Left lung (tissue), 10 donors: ENCODE results near the gene FXR1. TPM values are rescaled to one million over a fixed set of nuclear protein-coding genes. Genes with fewer than 3 reads are reported as not detected.

Experiments
- ATAC-seq: fragments of 200-7000 bp; cut with Tn5 transposase; one replicate; pipeline ENCODE4 v1.9.1; 2020; ENCODE audit warnings: moderate library complexity
- DNase-seq, 4 donors: peaks; one replicate each; pipeline ENCODE4 v3.0.0-alpha.2; 2013 to 2020
- H3K27ac ChIP-seq, 2 donors: fragments of 200-600 bp; sonication (generic) in 1 of 2; one replicate each; pipeline versions ENCODE4 v1.5.0 to v1.8.0; 2020 to 2021
- H3K27me3 ChIP-seq, 2 donors: fragments of 200-600 bp; sonication (generic) in 1 of 2; one replicate each; pipeline versions ENCODE4 v1.5.0 to v1.8.0; 2020 to 2021
- H3K36me3 ChIP-seq, 2 donors: fragments of 200-600 bp; sonication (generic) in 1 of 2; one replicate each; pipeline versions ENCODE4 v1.5.0 to v1.8.0; 2020 to 2021
- H3K4me1 ChIP-seq, 2 donors: fragments of 200-600 bp; one replicate each; pipeline ENCODE4 v1.8.0; 2021
- H3K4me3 ChIP-seq, 2 donors: fragments of 200-600 bp; sonication (generic) in 1 of 2; one replicate each; pipeline versions ENCODE4 v1.5.0 to v1.8.0; 2020 to 2021; ENCODE audit warnings: mild to moderate bottlenecking in 1 of 2
- H3K9me3 ChIP-seq, 2 donors: fragments of 200-600 bp; sonication (generic) in 1 of 2; one replicate each; pipeline versions ENCODE4 v1.5.0 to v1.8.0; 2020 to 2021
- CTCF ChIP-seq, 2 donors: fragments of 200-600 bp; sonication (generic) in 1 of 2; IDR thresholded peaks; one replicate each; pipeline versions ENCODE4 v1.5.0 to v1.8.0; 2021; ENCODE audit warnings: antibody characterized with exemption in 2 of 2
- intact Hi-C, 2 donors: fragments of 100-400 bp; cut with DNase I; formaldehyde crosslinking; loops; one replicate each; pipeline versions ENCODE4 v1.11.2 to v1.14.2; 2022
- polyA plus RNA-seq, 6 donors: library from polyadenylated mRNA; unstranded; fragments of 120-200 nt; gene quantifications; one replicate each; pipeline ENCODE4 v1.2.1, GENCODE V29; 2013; ENCODE audit not compliant: insufficient read length in 6 of 6
- total RNA-seq, 2 donors: library from RNA; stranded (reverse); fragmentation: NEBNext Ultra II Directional; extraction: Animal tissue kit (Norgen Biotek cat#: 25700); gene quantifications; one replicate each; pipeline ENCODE4 v1.2.1, GENCODE V29; 2021
- donor health status: DM: no; HTN: yes; CAD: no.
- donor health status: DM: no; HTN: no; CAD: no.

Gene FXR1
- total and polyA plus RNA-seq, 8 donors: 100 to 249 (median 206) TPM

DNA sequence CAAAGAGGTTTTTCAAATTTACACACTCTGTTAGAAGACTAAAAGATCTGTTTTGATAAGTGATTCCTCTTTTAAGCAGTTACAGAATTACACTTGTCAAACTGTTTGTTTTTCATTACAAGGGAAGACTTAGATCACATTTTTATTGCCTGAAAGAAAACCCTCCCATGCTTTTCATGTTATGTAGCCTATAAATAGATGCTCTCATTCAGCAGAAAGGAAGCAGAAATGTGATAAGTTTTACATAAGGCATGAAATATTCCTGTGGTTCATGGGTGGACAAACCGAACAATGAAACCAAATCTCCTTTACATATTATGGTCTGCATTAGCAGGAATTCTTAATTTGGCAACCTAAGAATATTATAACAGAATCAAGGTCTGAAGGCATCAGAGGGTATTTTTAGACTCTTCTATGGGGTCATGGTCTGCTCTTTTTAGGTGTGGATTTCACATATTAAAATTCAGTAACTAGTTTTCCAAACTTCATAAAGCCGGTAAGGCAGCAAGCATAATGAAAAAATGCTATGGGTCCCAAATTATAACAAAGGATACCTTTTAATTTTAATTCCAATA, 37.3 kb upstream of the FXR1 start:
- no peak for ATAC-seq
- intact Hi-C loops: no loop called here
- no peaks in the 10 kb centered on the region for H3K4me1 ChIP-seq
- H3K27ac ChIP-seq: no peak overlapping the region
- no peaks in the 10 kb centered on the region for H3K9me3 ChIP-seq
- H3K27me3 ChIP-seq: peaks cover 0 to 10% of the 10 kb centered on the region in 2 donors
- TF ChIP-seq CTCF (IDR thresholded peaks at IDR 0.05): no peak
- H3K36me3 ChIP-seq: no peaks in the 10 kb centered on the region
- no peak overlapping the region for H3K4me3 ChIP-seq
- DNase-seq: no peak

DNA sequence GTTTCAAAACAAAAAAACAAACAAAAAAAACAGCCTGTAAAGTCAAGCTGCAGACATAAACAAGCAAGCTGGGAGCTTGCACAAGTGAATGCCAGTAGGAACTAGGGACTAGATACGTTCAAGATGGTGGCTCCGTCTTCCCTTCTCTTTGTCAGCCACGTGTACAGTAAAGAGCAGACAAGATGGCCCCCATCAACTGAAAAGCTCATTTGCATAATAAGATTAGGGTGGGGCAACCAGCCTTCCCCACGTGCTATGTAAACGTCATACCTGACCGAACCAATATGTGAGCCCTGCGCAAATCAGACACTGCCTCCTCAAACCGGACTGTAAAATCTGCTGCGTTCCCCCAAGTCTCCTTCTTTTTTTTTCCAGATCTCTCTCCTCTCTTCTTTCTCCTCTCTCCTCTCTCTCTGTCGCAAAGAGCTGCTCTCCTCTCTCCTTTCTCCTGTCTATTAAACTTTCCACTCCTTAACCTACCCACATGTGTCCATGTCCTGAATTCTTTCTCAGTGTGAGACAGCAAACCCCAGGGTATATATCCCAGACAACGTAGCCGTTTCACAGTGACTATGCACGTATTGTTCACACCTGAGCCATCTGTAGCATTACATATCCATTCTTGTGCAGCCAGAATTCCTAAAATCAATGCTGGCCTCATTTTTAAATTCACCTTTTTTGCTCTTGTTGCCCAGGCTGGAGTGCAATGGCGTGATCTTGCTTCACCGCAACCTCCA, 31.2 kb upstream of the FXR1 start:
- DNase-seq: no peak
- TF ChIP-seq CTCF (IDR thresholded peaks at IDR 0.05): no peak
- H3K4me1 ChIP-seq: no peaks in the 10 kb centered on the region
- H3K4me3 ChIP-seq: no peak overlapping the region
- H3K9me3 ChIP-seq: no peaks in the 10 kb centered on the region
- no peak overlapping the region for H3K27ac ChIP-seq
- no peak for ATAC-seq
- intact Hi-C loops: no loop called here
- H3K27me3 ChIP-seq: no peaks in the 10 kb centered on the region
- no peaks in the 10 kb centered on the region for H3K36me3 ChIP-seq

DNA sequence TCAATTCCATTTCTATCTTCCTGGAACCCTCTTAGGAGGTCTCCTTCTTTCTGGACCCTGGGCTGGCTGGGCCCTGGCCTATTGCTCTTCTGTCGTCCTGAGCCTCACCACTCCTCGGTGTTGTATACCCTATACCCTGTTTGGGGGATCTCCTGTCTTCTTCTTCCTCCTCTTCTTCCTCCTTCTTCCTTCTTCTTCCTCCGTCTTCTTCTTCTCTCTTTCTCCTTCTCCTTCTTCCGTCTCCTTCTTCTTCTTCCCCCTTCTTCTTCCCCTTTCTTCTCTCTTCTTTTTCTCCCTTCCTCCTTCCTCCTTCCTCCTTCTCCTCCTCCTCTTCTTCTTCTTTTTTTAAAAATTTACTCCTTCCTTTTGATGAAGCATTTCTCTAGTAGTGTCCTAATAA, 30.4 kb upstream of the FXR1 start:
- Histone ChIP-seq H3K36me3 (no peaks in the 10 kb centered on the region), H3K27ac (no peak overlapping the region), H3K4me1 (no peaks in the 10 kb centered on the region), H3K4me3 (no peak overlapping the region), H3K9me3 (no peaks in the 10 kb centered on the region), H3K27me3 (no peaks in the 10 kb centered on the region)
- TF ChIP-seq CTCF (IDR thresholded peaks at IDR 0.05): no peak
- DNase-seq (no peak), ATAC-seq (no peak)
- intact Hi-C loops: no loop called here

- Histone ChIP-seq H3K4me3 (no peak overlapping the region), H3K9me3 (peaks cover 0 to 27% of the 10 kb centered on the region in 2 donors), H3K36me3 (no peaks in the 10 kb centered on the region), H3K4me1 (no peaks in the 10 kb centered on the region), H3K27ac (no peak overlapping the region), H3K27me3 (no peaks in the 10 kb centered on the region)
- intact Hi-C loops: no loop called here
- no peak for ATAC-seq
- DNase-seq: no peak
- TF ChIP-seq CTCF (IDR thresholded peaks at IDR 0.05): no peak
Measured at GRCh38 chr3:180888992-180889560, 23.4 kb upstream of the FXR1 start.

DNA sequence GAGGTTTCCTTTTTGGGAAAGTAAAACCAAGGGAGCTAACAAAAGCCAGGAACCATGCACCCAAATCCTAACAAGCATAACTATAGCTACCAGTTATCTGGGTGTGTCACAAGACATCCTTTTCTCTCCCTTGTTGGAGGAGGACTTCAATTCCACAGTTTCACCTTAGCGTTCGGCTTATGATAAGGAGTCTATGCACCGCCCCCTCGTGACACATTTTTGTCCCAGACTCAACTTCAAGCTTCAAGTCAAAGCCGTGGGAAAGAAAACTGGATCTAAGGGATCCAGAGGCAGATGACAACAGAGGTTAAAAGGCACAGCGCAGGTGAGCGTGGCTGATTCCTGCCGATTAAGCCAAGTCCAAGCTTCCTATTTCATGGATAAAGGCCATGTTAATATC, 13.9 kb upstream of the FXR1 start:
- TF ChIP-seq CTCF (IDR thresholded peaks at IDR 0.05): no peak
- no peaks in the 10 kb centered on the region for H3K4me1 ChIP-seq
- H3K4me3 ChIP-seq: no peak overlapping the region
- no peaks in the 10 kb centered on the region for H3K27me3 ChIP-seq
- H3K9me3 ChIP-seq: peaks cover 0 to 13% of the 10 kb centered on the region in 2 donors
- ATAC-seq: no peak
- intact Hi-C loops: no loop called here
- no peaks in the 10 kb centered on the region for H3K36me3 ChIP-seq
- DNase-seq: no peak
- no peak overlapping the region for H3K27ac ChIP-seq
